Measurements from ENCODE around the gene MPP2. TPM values are rescaled to one million over a fixed set of nuclear protein-coding genes. Genes with fewer than 3 reads are reported as not detected.

The MPP2 gene
- total RNA-seq, 1 donor from 2014 or later = 7.0 TPM

GRCh38 chr17:43924558-43924957 lies 17.2 kb upstream of the MPP2 start:
- Mint-ChIP-seq H3K27me3 (ENCODE audit: low read depth) (peaks cover 44% of the 10 kb centered on the region), H3K9me3 (ENCODE audit: low read depth) (no peaks in the 10 kb centered on the region), H3K4me3 (ENCODE audit: unreplicated experiment) (no peak overlapping the region), H3K36me3 (ENCODE audit: low read depth) (no peaks in the 10 kb centered on the region), H3K27ac (ENCODE audit: unreplicated experiment) (no peak overlapping the region), H3K4me1 (ENCODE audit: low read depth) (peaks cover 8% of the 10 kb centered on the region)
- TF ChIP-seq CTCF (IDR thresholded peaks at IDR 0.05) = no peak
- DNase-seq (ENCODE audit: low spot score) = no peak

- Mint-ChIP-seq H3K4me1 (ENCODE audit: low read depth) (no peaks in the 10 kb centered on the region), H3K36me3 (ENCODE audit: low read depth) (no peaks in the 10 kb centered on the region), H3K27me3 (ENCODE audit: low read depth) (peaks cover 27% of the 10 kb centered on the region), H3K9me3 (ENCODE audit: low read depth) (no peaks in the 10 kb centered on the region), H3K4me3 (ENCODE audit: unreplicated experiment) (no peak overlapping the region), H3K27ac (ENCODE audit: unreplicated experiment) (no peak overlapping the region)
- no peak for DNase-seq (ENCODE audit: low spot score)
- no peak for TF ChIP-seq CTCF (IDR thresholded peaks at IDR 0.05)
These were observed 13.3 kb upstream of the MPP2 start for GRCh38 chr17:43920500-43921095.

GRCh38 chr17:43918026-43918389 lies 10.7 kb upstream of the MPP2 start:
- Mint-ChIP-seq H3K27me3 (ENCODE audit: low read depth) (peaks cover 20% of the 10 kb centered on the region), H3K27ac (ENCODE audit: unreplicated experiment) (no peak overlapping the region), H3K36me3 (ENCODE audit: low read depth) (no peaks in the 10 kb centered on the region), H3K4me3 (ENCODE audit: unreplicated experiment) (no peak overlapping the region), H3K4me1 (ENCODE audit: low read depth) (no peaks in the 10 kb centered on the region), H3K9me3 (ENCODE audit: low read depth) (no peaks in the 10 kb centered on the region)
- DNase-seq (ENCODE audit: low spot score) = no peak
- TF ChIP-seq CTCF (IDR thresholded peaks at IDR 0.05) = no peak

- H3K36me3 Mint-ChIP-seq (ENCODE audit: low read depth) = no peaks in the 10 kb centered on the region
- H3K4me1 Mint-ChIP-seq (ENCODE audit: low read depth) = no peaks in the 10 kb centered on the region
- TF ChIP-seq CTCF (IDR thresholded peaks at IDR 0.05) = peak; percentile 41
- no peaks in the 10 kb centered on the region for H3K9me3 Mint-ChIP-seq (ENCODE audit: low read depth)
- DNase-seq (ENCODE audit: low spot score) = no peak
- H3K27ac Mint-ChIP-seq (ENCODE audit: unreplicated experiment) = no peak overlapping the region
- H3K27me3 Mint-ChIP-seq (ENCODE audit: low read depth) = peaks cover 18% of the 10 kb centered on the region
- no peak overlapping the region for H3K4me3 Mint-ChIP-seq (ENCODE audit: unreplicated experiment)
These were observed 10.2 kb upstream of the MPP2 start for GRCh38 chr17:43917348-43918025.

- no peak for TF ChIP-seq CTCF (IDR thresholded peaks at IDR 0.05)
- no peaks in the 10 kb centered on the region for H3K4me1 Mint-ChIP-seq (ENCODE audit: low read depth)
These were observed 9.6 kb upstream of the MPP2 start for GRCh38 chr17:43917016-43917347.

More at GRCh38 chr17:43917016-43917347, 9.6 kb upstream of the MPP2 start:
- Mint-ChIP-seq H3K4me3 (ENCODE audit: unreplicated experiment) (no peak overlapping the region), H3K27me3 (ENCODE audit: low read depth) (peaks cover 16% of the 10 kb centered on the region), H3K27ac (ENCODE audit: unreplicated experiment) (no peak overlapping the region), H3K9me3 (ENCODE audit: low read depth) (no peaks in the 10 kb centered on the region), H3K36me3 (ENCODE audit: low read depth) (no peaks in the 10 kb centered on the region)
- no peak for DNase-seq (ENCODE audit: low spot score)

Measured in chondrocyte (in vitro differentiated cells).